CD4-positive, alpha-beta memory T cell (primary cell): ENCODE measurements around the gene EIF4E. TPM values are rescaled to one million over a fixed set of nuclear protein-coding genes. Genes with fewer than 3 reads are reported as not detected.
A peak's percentile ranks its signal among the peaks of the same experiment; 100 is the strongest.
"Not testable (repeated sequence)": the region's sequence is repeated elsewhere in the genome, so short reads cannot be mapped to it uniquely, and the experiment has no call there.

ENCODE experiments used
- CTCF ChIA-PET: fragments of 350-600 bp; sonication (Branson Sonifier 250); formaldehyde crosslinking; loops from one replicate; lab custom pipeline; 2021; ENCODE audit warnings: inconsistent platforms; ENCODE audit not compliant: partially characterized antibody; lab: Charles Lee
- POLR2A ChIA-PET: fragments of 350-600 bp; sonication (Branson Sonifier 250); formaldehyde crosslinking; loops from one replicate; lab custom pipeline; 2021; ENCODE audit not compliant: partially characterized antibody; lab: Charles Lee
- DNase-seq, 5 donors: peaks; one replicate each; pipeline versions ENCODE4 v3.0.0 to v3.0.0-alpha.2; 2020 to 2022; ENCODE audit warnings: mixed read lengths in 1 of 5
- H3K27ac ChIP-seq: one replicate; pipeline ENCODE4 v1.7.0; 2013; ENCODE audit warnings: low read depth, low read length
- H3K27me3 ChIP-seq: 2 replicates; pipeline ENCODE4 v1.7.0; 2013; ENCODE audit warnings: mild to moderate bottlenecking, low read length, moderate library complexity; ENCODE audit not compliant: insufficient read depth
- H3K36me3 ChIP-seq: 2 replicates; pipeline ENCODE4 v1.7.0; 2013; ENCODE audit warnings: mild to moderate bottlenecking, low read length, moderate library complexity; ENCODE audit not compliant: insufficient read depth
- H3K4me1 ChIP-seq: 2 replicates; pipeline ENCODE4 v1.7.0; 2013; ENCODE audit warnings: mild to moderate bottlenecking, low read length, moderate library complexity; ENCODE audit not compliant: insufficient read depth
- H3K4me3 ChIP-seq, 2 donors: one replicate each; pipeline ENCODE4 v1.7.0; 2013; ENCODE audit warnings: low read length in 2 of 2, mild to moderate bottlenecking in 1 of 2
- H3K9me3 ChIP-seq, 2 donors: one replicate each; pipeline ENCODE4 v1.7.0; 2013; ENCODE audit warnings: low read length in 2 of 2, control low read depth in 1 of 2; ENCODE audit not compliant: control insufficient read depth in 1 of 2
- H3K27ac Mint-ChIP-seq, 7 donors: one replicate each; pipeline ENCODE4 v1.8.0; 2020 to 2021; ENCODE audit warnings: mixed read lengths in 7 of 7, mild to moderate bottlenecking in 6 of 7, inconsistent platforms in 3 of 7, moderate library complexity in 3 of 7
- H3K27me3 Mint-ChIP-seq, 2 donors: one replicate each; pipeline ENCODE4 v1.8.0; 2020 to 2021; ENCODE audit warnings: mixed read lengths in 2 of 2
- H3K36me3 Mint-ChIP-seq, 2 donors: one replicate each; pipeline ENCODE4 v1.8.0; 2020 to 2021; ENCODE audit warnings: mixed read lengths in 2 of 2, inconsistent platforms in 1 of 2, mild to moderate bottlenecking in 1 of 2
- H3K4me1 Mint-ChIP-seq, 4 donors: one replicate each; pipeline ENCODE4 v1.8.0; 2020 to 2021; ENCODE audit warnings: mixed read lengths in 4 of 4, mild to moderate bottlenecking in 1 of 4
- H3K4me3 Mint-ChIP-seq, 8 donors: one replicate each; pipeline ENCODE4 v1.8.0; 2020 to 2021; ENCODE audit warnings: mixed read lengths in 8 of 8, mild to moderate bottlenecking in 7 of 8, moderate library complexity in 6 of 8, inconsistent platforms in 3 of 8
- H3K9me3 Mint-ChIP-seq, 8 donors: one replicate each; pipeline ENCODE4 v1.8.0; 2020 to 2021; ENCODE audit warnings: mixed read lengths in 8 of 8, mild to moderate bottlenecking in 5 of 8, inconsistent platforms in 3 of 8, moderate library complexity in 1 of 8
- intact Hi-C: fragments of 100-400 bp; cut with micrococcal nuclease; formaldehyde crosslinking; loops from one replicate; pipeline ENCODE4 v1.15.1; 2023
- polyA plus RNA-seq, 2 donors: library from polyadenylated mRNA; unstranded; fragments of 300-500 nt; fragmentation: Illumina TruSeq; gene quantifications; one replicate each; pipeline ENCODE4 v1.2.3, GENCODE V29; 2021
- total RNA-seq, 2 experiments: library from RNA; stranded (reverse); gene quantifications; one replicate each; pipeline ENCODE4 v1.2.3, GENCODE V29; 2021

The EIF4E gene
- total and polyA plus RNA-seq, 4 experiments from 2014 or later = 58.2 to 93.3 (median 66.7) TPM

- DNase-seq = no peak
- peaks cover 0 to 8% (median 0%) of the 10 kb centered on the region in 8 donors for H3K9me3 Mint-ChIP-seq
- POLR2A ChIA-PET = no interaction called here
- peaks cover 0 to 2% of the 10 kb centered on the region in 2 donors for H3K27me3 Mint-ChIP-seq
- Histone ChIP-seq H3K9me3 (no peaks in the 10 kb centered on the region), H3K36me3 (no peaks in the 10 kb centered on the region), H3K4me1 (peaks cover 14% of the 10 kb centered on the region), H3K27me3 (no peaks in the 10 kb centered on the region), H3K4me3 (no peak overlapping the region), H3K27ac (no peak overlapping the region)
- H3K4me3 Mint-ChIP-seq = no peak overlapping the region
- H3K27ac Mint-ChIP-seq = peak overlapping the region in 2 of 7 donors; percentile 34 to 50
- intact Hi-C loops = no loop called here
- H3K4me1 Mint-ChIP-seq = peaks cover 13 to 37% (median 19%) of the 10 kb centered on the region in 4 donors
- peaks cover 0 to 23% of the 10 kb centered on the region in 2 donors for H3K36me3 Mint-ChIP-seq
- CTCF ChIA-PET = interaction anchor here (1.8 kb wide), 1 partner anchor 8 kb away, joined by 5 read pairs; no protein-coding TSS in a partner anchor
These were observed 3.6 kb upstream of the EIF4E start for GRCh38 chr4:98932539-98932938.

DNA sequence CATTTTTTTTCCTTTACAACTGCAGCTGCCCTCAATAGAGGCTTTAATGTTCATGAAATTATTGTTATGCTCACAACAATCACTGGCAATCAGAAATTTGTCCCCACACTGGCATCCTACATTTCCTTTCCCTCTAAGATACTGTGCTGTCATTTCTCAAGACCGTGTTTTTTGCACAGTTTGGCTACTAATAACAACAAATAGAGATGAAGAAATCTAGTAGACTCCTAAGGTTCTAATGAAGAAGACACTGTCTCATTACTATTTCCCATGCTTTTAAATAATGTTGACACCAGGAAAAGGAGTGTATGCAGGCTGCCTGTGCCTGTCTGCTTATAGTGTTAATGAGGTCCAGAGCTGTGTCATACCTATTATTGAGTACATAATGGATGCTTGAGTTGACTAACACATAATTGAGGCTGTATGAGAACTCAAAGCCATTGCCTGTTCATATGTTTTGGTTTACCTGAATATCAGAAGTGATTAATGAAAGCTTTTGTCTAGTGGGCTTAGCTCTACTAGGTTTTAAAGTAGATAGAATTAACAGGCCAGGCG is 1.5 kb upstream of the EIF4E start:
- Mint-ChIP-seq H3K36me3 (peaks cover 4 to 27% of the 10 kb centered on the region in 2 donors), H3K4me1 (peaks cover 14 to 55% (median 26%) of the 10 kb centered on the region in 4 donors), H3K27ac (peak overlapping the region; percentile 94 to 99 (median 98)), H3K9me3 (peaks cover 0 to 8% (median 0%) of the 10 kb centered on the region in 8 donors), H3K4me3 (peak overlapping the region; percentile 92 to 100 (median 98)), H3K27me3 (peaks cover 0 to 2% of the 10 kb centered on the region in 2 donors)
- Histone ChIP-seq H3K4me3 (peak overlapping the region in 1 of 2 donors; percentile 66), H3K9me3 (no peaks in the 10 kb centered on the region), H3K27me3 (no peaks in the 10 kb centered on the region), H3K27ac (peak overlapping the region; percentile 77), H3K4me1 (peaks cover 31% of the 10 kb centered on the region), H3K36me3 (peaks cover 5% of the 10 kb centered on the region)
- intact Hi-C loops = no loop called here
- ChIA-PET POLR2A (interaction anchor here (1.7 to 3.2 kb wide), 4 partner anchors 65 to 158 kb away, joined by 4 to 57 read pairs (median 14); partner anchors contain the start of genes ADH5 and METAP1), CTCF (interaction anchor here (0.6 to 5.0 kb wide), 3 partner anchors 9 to 129 kb away, joined by 3 to 38 read pairs (median 3); partner anchors contain the start of gene METAP1)
- no peak for DNase-seq

DNA sequence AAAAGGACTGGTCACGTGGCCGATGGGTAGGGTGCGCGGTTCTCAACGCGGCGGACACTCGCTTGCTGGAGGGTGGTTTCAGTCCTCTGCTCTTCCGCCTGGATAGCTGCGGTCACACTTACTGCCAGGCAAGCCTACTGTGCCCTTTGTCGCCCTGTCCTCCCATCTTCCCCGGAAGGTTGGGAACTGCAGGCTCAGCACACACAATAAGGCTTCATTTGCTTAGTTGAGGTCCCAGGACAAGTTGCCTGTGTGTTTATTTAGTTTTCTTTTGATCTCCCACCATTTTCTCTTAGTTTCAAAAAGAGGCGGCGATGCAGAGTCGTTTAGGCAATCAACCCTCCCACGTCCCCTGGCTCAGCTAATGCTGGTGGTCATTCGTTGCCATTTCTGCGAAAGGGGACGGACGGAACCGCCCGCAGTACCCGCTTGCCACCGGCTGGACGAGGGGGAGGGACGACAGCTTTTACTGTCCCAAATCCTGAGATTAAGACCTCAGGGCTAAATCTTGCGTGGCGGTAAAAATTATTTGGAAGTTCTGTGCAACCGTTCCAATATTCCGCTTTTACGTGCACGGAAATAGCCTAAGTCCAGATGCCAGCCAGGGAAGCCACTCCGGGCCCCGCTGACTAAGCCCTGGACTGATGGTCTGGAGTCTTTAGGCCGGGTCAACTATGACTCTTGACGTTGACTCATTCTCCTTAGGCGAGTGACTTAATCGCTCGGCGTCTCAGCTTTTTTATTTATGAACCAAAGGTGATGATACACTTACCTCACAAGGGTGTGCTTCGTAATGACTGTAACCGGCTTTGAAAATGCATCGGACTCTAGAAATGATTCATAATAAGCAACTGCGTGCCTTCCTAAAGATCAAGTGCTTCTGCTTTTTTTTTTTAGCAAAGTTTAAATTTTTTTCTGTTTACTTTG is 671 bp upstream of the EIF4E start:
- Mint-ChIP-seq H3K27ac (peak overlapping the region; percentile 94 to 99 (median 98)), H3K4me1 (peaks cover 16 to 58% (median 29%) of the 10 kb centered on the region in 4 donors), H3K4me3 (peak overlapping the region; percentile 92 to 100 (median 98)), H3K36me3 (peaks cover 4 to 29% of the 10 kb centered on the region in 2 donors), H3K9me3 (peaks cover 0 to 8% (median 0%) of the 10 kb centered on the region in 8 donors), H3K27me3 (peaks cover 0 to 2% of the 10 kb centered on the region in 2 donors)
- intact Hi-C loops = loop anchor here (1.0 to 5.0 kb wide), 9 partner anchors 66 to 1021 kb away; partner anchors contain the start of genes H2AZ1, LAMTOR3, METAP1 and RAP1GDS1
- peaks cover 5% of the 10 kb centered on the region for H3K36me3 ChIP-seq
- H3K4me3 ChIP-seq = peak overlapping the region; percentile 66 to 97
- H3K27ac ChIP-seq = peak overlapping the region; percentile 77
- DNase-seq = peak; percentile 22 to 83 (median 33)
- POLR2A ChIA-PET = interaction anchor here (0.6 to 3.2 kb wide), 19 partner anchors 8 to 787 kb away, joined by 3 to 57 read pairs (median 5); partner anchors contain the start of genes ADH5, METAP1, RAP1GDS1 and STPG2
- CTCF ChIA-PET = interaction anchor here (0.8 to 5.0 kb wide), 10 partner anchors 9 to 1018 kb away, joined by 3 to 38 read pairs (median 4); partner anchors contain the start of genes METAP1 and STPG2
- no peaks in the 10 kb centered on the region for H3K9me3 ChIP-seq
- no peaks in the 10 kb centered on the region for H3K27me3 ChIP-seq
- peaks cover 33% of the 10 kb centered on the region for H3K4me1 ChIP-seq

GRCh38 chr4:98928131-98928504 is 815 bp downstream of the EIF4E start:
- H3K27ac Mint-ChIP-seq = peak overlapping the region; percentile 94 to 99 (median 98)

GRCh38 chr4:98926257-98926656 is 2.7 kb downstream of the EIF4E start:
- H3K9me3 ChIP-seq, POLR2A ChIA-PET, H3K36me3 ChIP-seq, H3K4me3 ChIP-seq, H3K9me3 Mint-ChIP-seq, H3K27me3 ChIP-seq, H3K27ac ChIP-seq, DNase-seq, H3K27me3 Mint-ChIP-seq: not testable (repeated sequence)
- peaks cover 38% of the 10 kb centered on the region for H3K4me1 ChIP-seq
- CTCF ChIA-PET = interaction anchor here (1.3 to 2.2 kb wide), 3 partner anchors 18 to 459 kb away, joined by 3 to 12 read pairs (median 7); partner anchors contain the start of gene METAP1
- Mint-ChIP-seq H3K4me3 (peak overlapping the region in 2 of 8 donors; percentile 58 to 60), H3K27ac (peak overlapping the region in 3 of 7 donors; percentile 29 to 99 (median 36)), H3K4me1 (peaks cover 20 to 65% (median 38%) of the 10 kb centered on the region in 4 donors), H3K36me3 (peaks cover 4 to 33% of the 10 kb centered on the region in 2 donors)
- intact Hi-C loops = loop anchor here (5.0 kb wide), 1 partner anchor 459 kb away; no protein-coding TSS in a partner anchor

More at GRCh38 chr4:98928131-98928504, 815 bp downstream of the EIF4E start:
- ChIA-PET POLR2A (interaction anchor here (0.5 to 3.2 kb wide), 21 partner anchors 8 to 1024 kb away, joined by 3 to 57 read pairs (median 5); partner anchors contain the start of genes ADH5, METAP1, RAP1GDS1 and STPG2), CTCF (interaction anchor here (0.7 to 5.0 kb wide), 18 partner anchors 9 to 785 kb away, joined by 3 to 38 read pairs (median 4); partner anchors contain the start of genes METAP1 and STPG2)
- Histone ChIP-seq H3K4me3 (peak overlapping the region; percentile 66 to 76), H3K27ac (peak overlapping the region; percentile 82), H3K27me3 (no peaks in the 10 kb centered on the region), H3K4me1 (peaks cover 33% of the 10 kb centered on the region), H3K36me3 (peaks cover 5% of the 10 kb centered on the region), H3K9me3 (no peaks in the 10 kb centered on the region)
- peak; percentile 53 to 86 (median 58) for DNase-seq
- Mint-ChIP-seq H3K4me3 (peak overlapping the region; percentile 92 to 100 (median 98)), H3K9me3 (peaks cover 0 to 8% (median 0%) of the 10 kb centered on the region in 8 donors), H3K4me1 (peaks cover 20 to 64% (median 33%) of the 10 kb centered on the region in 4 donors), H3K36me3 (peaks cover 4 to 29% of the 10 kb centered on the region in 2 donors), H3K27me3 (peaks cover 0 to 2% of the 10 kb centered on the region in 2 donors)
- intact Hi-C loops = loop anchor here (1.0 to 5.0 kb wide), 6 partner anchors 129 to 888 kb away; partner anchors contain the start of genes ADH5, DAPP1, RAP1GDS1 and TSPAN5

GRCh38 chr4:98921292-98921691 is 7.6 kb downstream of the EIF4E start:
- no peak for DNase-seq
- Histone ChIP-seq H3K27me3 (no peaks in the 10 kb centered on the region), H3K4me1 (peaks cover 28% of the 10 kb centered on the region), H3K4me3 (no peak overlapping the region), H3K36me3 (peaks cover 5% of the 10 kb centered on the region), H3K9me3 (no peaks in the 10 kb centered on the region), H3K27ac (no peak overlapping the region)
- Mint-ChIP-seq H3K27ac (no peak overlapping the region), H3K36me3 (peaks cover 5 to 8% of the 10 kb centered on the region in 2 donors), H3K27me3 (no peaks in the 10 kb centered on the region), H3K9me3 (no peaks in the 10 kb centered on the region), H3K4me3 (no peak overlapping the region), H3K4me1 (peaks cover 20 to 48% (median 31%) of the 10 kb centered on the region in 4 donors)
- intact Hi-C loops = no loop called here
- ChIA-PET POLR2A (no interaction called here), CTCF (interaction anchor here (0.7 to 1.4 kb wide), 4 partner anchors 10 to 778 kb away, joined by 3 to 4 read pairs (median 3); partner anchors contain the start of gene STPG2)
